ENCODE results near the gene TMEM52. TPM values are rescaled to one million over a fixed set of nuclear protein-coding genes. Genes with fewer than 3 reads are reported as not detected.

Gene TMEM52
- total and polyA plus RNA-seq, 2 of the 8 experiments (the other 6 are each of a cell fraction or from before 2014, with no cell fraction given): 14.6 to 30.2 TPM

- Histone ChIP-seq H4K8ac (ENCODE audit: extremely low read depth, insufficient read depth, low read length) (no peak overlapping the region), H3K4me2 (ENCODE audit: insufficient read depth in 1 of 2, low read depth in 2 of 2, low read length in 2 of 2) (no peak overlapping the region), H4K91ac (replicated peaks; ENCODE audit: insufficient read length, low read length) (no peak overlapping the region), H2AFZ (ENCODE audit: low read length) (no peak overlapping the region), H3K56ac (replicated peaks; ENCODE audit: insufficient read length, low read depth, low read length) (no peak overlapping the region), H3K4ac (replicated peaks; ENCODE audit: insufficient read length, low read depth, low read length) (no peak overlapping the region), H4K20me1 (replicated peaks in 1 of 2; ENCODE audit: control insufficient read depth in 1 of 2, insufficient read depth in 2 of 2, low read length in 2 of 2) (peaks cover 0 to 1% of the 10 kb centered on the region in 2 experiments), H3K23ac (ENCODE audit: insufficient read length) (no peak overlapping the region), H3K9me3 (ENCODE audit: insufficient read depth in 2 of 2, low read depth in 1 of 2, low read length in 1 of 2) (peaks cover 0 to 5% of the 10 kb centered on the region in 2 experiments; a peak in 1 of 4 replicates), H3K4me3 (ENCODE audit: extremely low read depth in 1 of 4, insufficient read depth in 2 of 4, low read depth in 3 of 4, low read length in 4 of 4) (no peak overlapping the region), H2BK12ac (ENCODE audit: low read depth, low read length) (no peak overlapping the region), H3K18ac (ENCODE audit: extremely low read depth, low read length) (no peak overlapping the region), H3K9ac (replicated peaks in 1 of 4; ENCODE audit: extremely low read depth in 1 of 4, low read depth in 3 of 4, low read length in 3 of 4) (no peak overlapping the region), H2BK20ac (ENCODE audit: low read length) (no peak overlapping the region), H3K14ac (ENCODE audit: insufficient read length) (no peak overlapping the region), H2BK120ac (replicated peaks; ENCODE audit: low read depth, low read length) (no peak overlapping the region), H3K23me2 (ENCODE audit: low read depth, low read length) (peaks cover 2% of the 10 kb centered on the region; the same call in 1 of the 2 replicates), H3K36me3 (ENCODE audit: control insufficient read depth in 2 of 4, insufficient read depth in 4 of 4, low read length in 3 of 4) (no peaks in the 10 kb centered on the region; a peak in 1 of 8 replicates), H2BK5ac (ENCODE audit: low read depth, low read length) (no peak overlapping the region), H3K27me3 (replicated peaks in 1 of 4; ENCODE audit: control insufficient read depth in 3 of 4, extremely low read depth in 1 of 4, insufficient read depth in 3 of 4, low read length in 3 of 4) (no peaks in the 10 kb centered on the region), H4K5ac (ENCODE audit: insufficient read length, low read depth, low read length) (no peak overlapping the region), H3K27ac (ENCODE audit: low read depth, low read length) (no peak overlapping the region), H2BK15ac (ENCODE audit: low read length) (no peak overlapping the region), H3K79me1 (ENCODE audit: low read depth, low read length) (no peaks in the 10 kb centered on the region), H3K4me1 (replicated peaks in 1 of 4; ENCODE audit: control insufficient read depth in 3 of 4, insufficient read depth in 4 of 4, low read length in 3 of 4) (no peaks in the 10 kb centered on the region), H3K79me2 (ENCODE audit: control insufficient read depth in 1 of 2, insufficient read depth in 2 of 2, low read length in 2 of 2) (no peaks in the 10 kb centered on the region), H2AK5ac (ENCODE audit: low read depth, low read length) (no peak overlapping the region)
- TF ChIP-seq CBX5 (IDR thresholded peaks at IDR 0.05; ENCODE audit: low read depth, low read length) (no peak), SP1 (IDR thresholded peaks at IDR 0.05; ENCODE audit: low read depth, low read length) (no peak), RAD21 (IDR thresholded peaks at IDR 0.05 in 1 of 2, conservative IDR thresholded peaks at IDR 0.05 in 1 of 2; ENCODE audit: low read depth in 2 of 2, low read length in 2 of 2) (no peak), SRF (IDR thresholded peaks at IDR 0.05; ENCODE audit: low read depth, low read length) (no peak)
- ChIA-PET CTCF (ENCODE audit: partially characterized antibody) (interaction anchor here (5.3 kb wide), 1 partner anchor 9 kb away, joined by 29 read pairs; no protein-coding TSS in a partner anchor), POLR2A (ENCODE audit: partially characterized antibody) (interaction anchor here (1.1 kb wide), 1 partner anchor 7 kb away, joined by 6 read pairs; no protein-coding TSS in a partner anchor)
- DNase-seq (ENCODE audit: low read depth in 1 of 2, low spot score in 2 of 2) (no peak), FAIRE-seq (no peak)
- 91% methylated on average over 5 of the region's 5 CpGs; no CpG with 5 or more reads in 1 of the 2 experiments for WGBS, 2 experiments (ENCODE audit: extremely low coverage in 1 of 2, insufficient coverage in 1 of 2, insufficient read length in 1 of 2, insufficient replicate concordance in 2 of 2, low coverage in 1 of 2, low lambda C conversion rate in 2 of 2, missing lambda C conversion rate in 1 of 2)
Observed at GRCh38 chr1:1950940-1951339, 31.9 kb upstream of the TMEM52 start.

All from H1 (cell line).